Astrocyte of the cerebellum (primary cell): ENCODE measurements around the gene SLC4A4.

Source experiments
- DNase-seq: peaks from one replicate; pipeline ENCODE4 v3.0.0-alpha.2; 2011; ENCODE audit warnings: low read depth
- H3K4me3 ChIP-seq: 2 replicates; pipeline ENCODE4 v1.5.1; 2011; ENCODE audit warnings: mild to moderate bottlenecking, low read depth, low read length, moderate library complexity
- in situ Hi-C: cut with HindIII; loops from 2 replicates; pipeline ENCODE4 v1.10.0; 2017; ENCODE audit warnings: low sequenced_read_pairs
- TF ChIP-seq, protein P1 (sequence below): IDR thresholded peaks from 2 replicates; pipeline ENCODE4 v1.5.1; 2012; ENCODE audit warnings: low read length, low read depth, moderate library complexity, mild to moderate bottlenecking; ENCODE audit errors: missing control alignments

SLC4A4 gene

GRCh38 chr4:71338846-71339593 is at the start of gene SLC4A4:
SLC4A4 (plus strand) TSS chr4:71339020.
- H3K4me3 ChIP-seq = no peak within 1 kb of the TSS
- no peak for DNase-seq
- in situ Hi-C loops = no loop called here
- TF ChIP-seq, protein P1, sequence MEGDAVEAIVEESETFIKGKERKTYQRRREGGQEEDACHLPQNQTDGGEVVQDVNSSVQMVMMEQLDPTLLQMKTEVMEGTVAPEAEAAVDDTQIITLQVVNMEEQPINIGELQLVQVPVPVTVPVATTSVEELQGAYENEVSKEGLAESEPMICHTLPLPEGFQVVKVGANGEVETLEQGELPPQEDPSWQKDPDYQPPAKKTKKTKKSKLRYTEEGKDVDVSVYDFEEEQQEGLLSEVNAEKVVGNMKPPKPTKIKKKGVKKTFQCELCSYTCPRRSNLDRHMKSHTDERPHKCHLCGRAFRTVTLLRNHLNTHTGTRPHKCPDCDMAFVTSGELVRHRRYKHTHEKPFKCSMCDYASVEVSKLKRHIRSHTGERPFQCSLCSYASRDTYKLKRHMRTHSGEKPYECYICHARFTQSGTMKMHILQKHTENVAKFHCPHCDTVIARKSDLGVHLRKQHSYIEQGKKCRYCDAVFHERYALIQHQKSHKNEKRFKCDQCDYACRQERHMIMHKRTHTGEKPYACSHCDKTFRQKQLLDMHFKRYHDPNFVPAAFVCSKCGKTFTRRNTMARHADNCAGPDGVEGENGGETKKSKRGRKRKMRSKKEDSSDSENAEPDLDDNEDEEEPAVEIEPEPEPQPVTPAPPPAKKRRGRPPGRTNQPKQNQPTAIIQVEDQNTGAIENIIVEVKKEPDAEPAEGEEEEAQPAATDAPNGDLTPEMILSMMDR = no peak

DNA sequence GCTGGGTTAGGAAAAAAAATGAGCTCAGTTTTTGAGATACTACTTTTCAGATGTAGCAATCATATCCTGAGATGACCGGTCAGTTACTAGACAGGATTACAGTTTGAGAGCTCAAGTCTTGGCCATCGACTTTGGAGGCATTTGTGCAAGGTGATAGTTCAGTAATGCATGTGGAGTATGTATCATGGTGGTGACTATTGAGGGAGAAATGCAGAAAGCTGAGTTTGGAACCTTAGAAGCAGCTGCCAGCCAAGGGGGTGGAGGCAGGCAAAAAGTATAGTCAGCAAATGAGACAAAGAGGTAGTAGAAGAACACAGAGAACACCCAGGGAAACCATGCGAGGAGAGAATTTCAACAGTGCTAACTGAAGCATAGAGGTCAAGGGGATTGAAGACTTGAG is 48.7 kb upstream of the SLC4A4 start:
- DNase-seq = no peak
- in situ Hi-C loops = no loop called here
- TF ChIP-seq, protein P1 = no peak
- H3K4me3 ChIP-seq = no peak overlapping the region

DNA sequence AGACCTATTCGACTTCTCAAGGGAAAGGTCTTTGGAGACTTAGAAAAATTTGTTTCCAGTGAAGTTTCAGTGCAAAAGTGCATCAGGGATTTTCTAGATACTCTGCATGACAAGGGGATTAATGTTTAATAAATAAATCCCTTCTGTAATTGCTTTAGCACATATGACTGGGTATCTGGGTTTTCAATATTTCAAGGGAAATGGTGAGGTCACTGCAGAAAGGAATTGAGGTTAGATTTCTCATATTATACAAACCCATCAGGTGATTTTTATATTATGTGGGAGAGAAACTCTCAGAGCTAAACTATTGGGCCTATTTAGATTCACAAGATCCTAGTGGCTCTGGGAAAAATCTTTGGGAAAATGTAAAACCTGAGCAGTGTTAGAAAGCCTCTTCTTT is 48.3 kb upstream of the SLC4A4 start:
- TF ChIP-seq, protein P1 = no peak
- H3K4me3 ChIP-seq = no peak overlapping the region
- DNase-seq = no peak
- in situ Hi-C loops = no loop called here

DNA sequence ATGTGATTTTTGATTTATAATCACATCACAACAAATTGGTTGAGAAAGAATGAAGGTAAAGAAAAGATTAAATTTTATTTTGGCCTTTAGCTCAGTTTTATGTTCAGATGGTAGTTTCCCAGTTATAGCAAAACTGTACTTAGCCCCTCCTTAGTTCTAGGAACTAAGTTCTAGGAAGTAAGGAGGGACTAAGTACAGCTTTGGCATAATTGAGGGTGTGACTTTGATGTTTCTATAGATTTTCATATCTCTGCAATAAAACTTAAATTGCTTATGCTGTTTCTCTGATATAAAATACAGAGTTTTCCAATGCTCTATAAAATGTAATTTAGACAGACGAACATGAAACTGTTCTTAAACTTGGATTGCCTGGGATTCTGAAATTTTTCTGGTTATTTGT is 46.6 kb upstream of the SLC4A4 start:
- H3K4me3 ChIP-seq = no peak overlapping the region
- TF ChIP-seq, protein P1 = no peak
- in situ Hi-C loops = no loop called here
- no peak for DNase-seq

DNA sequence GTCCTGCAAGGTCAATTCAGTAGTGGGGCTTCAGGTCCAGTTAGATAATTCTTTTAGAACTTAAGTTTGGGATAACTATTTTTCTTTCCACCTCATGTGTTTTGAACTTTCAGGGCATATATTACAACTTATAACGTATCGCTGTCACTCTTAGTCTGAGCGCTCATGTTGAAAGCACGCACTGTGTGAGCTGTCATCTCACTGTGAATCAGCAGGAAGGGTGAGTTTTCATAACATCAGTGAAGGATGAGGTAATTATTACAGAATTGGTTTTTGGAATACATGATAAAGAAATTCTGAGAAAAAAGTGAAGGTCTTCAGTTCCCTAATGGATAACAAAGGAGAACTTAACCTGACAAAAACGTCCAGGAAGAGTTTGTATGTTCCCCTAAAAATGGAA is 45.1 kb upstream of the SLC4A4 start:
- DNase-seq = no peak
- in situ Hi-C loops = no loop called here
- TF ChIP-seq, protein P1 = no peak

GRCh38 chr4:71294301-71294700 is 44.5 kb upstream of the SLC4A4 start:
- TF ChIP-seq, protein P1 = no peak
- no peak for DNase-seq
- no peak overlapping the region for H3K4me3 ChIP-seq
- in situ Hi-C loops = no loop called here

More for the DNA sequence above, 45.1 kb upstream of the SLC4A4 start:
- H3K4me3 ChIP-seq = no peak overlapping the region
